HepG2 (cell line): Measurements from ENCODE around the gene TRIM67. TPM values are rescaled to one million over a fixed set of nuclear protein-coding genes. Genes with fewer than 3 reads are reported as not detected.

Experiments used
- ATAC-seq: fragments of 200-7000 bp; cut with Tn5 transposase; 3 replicates; pipeline ENCODE4 v1.9.1; 2020; ENCODE audit warnings: mild to moderate bottlenecking, moderate library complexity
- BruUV-seq: library from RNA; stranded (reverse); fragments of 400-500 nt; replicated peaks from 2 replicates; lab custom pipeline; 2021; lab: Mats Ljungman, UMichigan
- CTCF ChIA-PET: fragments of 300-600 bp; formaldehyde crosslinking; extraction: SDS; loops from one replicate; lab custom pipeline; 2021; ENCODE audit warnings: low total read pairs, inconsistent platforms, low intra/inter-chr PET ratio; lab: Yijun Ruan, JAX
- POLR2A ChIA-PET: fragments of 350-600 bp; sonication (Branson Sonifier 250); formaldehyde crosslinking; loops from one replicate; lab custom pipeline; 2020; ENCODE audit warnings: antibody characterized with exemption, inconsistent platforms; lab: Yijun Ruan, JAX
- DNase-seq: peaks from one replicate; pipeline ENCODE4 v3.0.0-alpha.2; 2015; ENCODE audit warnings: low spot score
- FAIRE-seq: peaks from 3 replicates; lab custom pipeline; 2011; peaks lifted over from hg19 to GRCh38; lab: Jason Lieb, UNC
- H2AFZ ChIP-seq: one replicate; pipeline ENCODE4 v1.6.1; 2011; ENCODE audit warnings: low read length, inconsistent platforms
- H3K27ac ChIP-seq: fragments of 300-600 bp; 3 replicates; pipeline ENCODE4 v1.8.0; 2011; ENCODE audit warnings: mixed run types, mild to moderate bottlenecking, mixed read lengths, low read length, inconsistent platforms; ENCODE audit not compliant: insufficient read depth; ENCODE audit errors: extremely low read length
- H3K27me3 ChIP-seq, 2 experiments: fragments of 200-600 bp in 1 of 2; 2 replicates in 1 of 2; 3 replicates in 1 of 2; pipeline versions ENCODE4 v1.6.0 to v1.8.0; 2011; ENCODE audit warnings: low read length in 2 of 2, mild to moderate bottlenecking in 2 of 2, moderate library complexity in 2 of 2, inconsistent platforms in 1 of 2; ENCODE audit not compliant: insufficient read depth in 2 of 2, control insufficient read depth in 1 of 2
- H3K36me3 ChIP-seq, 2 experiments: fragments of 200-600 bp in 1 of 2; replicated peaks in 1 of 2; 2 replicates in 1 of 2; 3 replicates in 1 of 2; pipeline versions ENCODE4 v1.5.1 to v1.8.0; 2011; ENCODE audit warnings: low read length in 2 of 2, inconsistent platforms in 1 of 2; ENCODE audit not compliant: insufficient read depth in 2 of 2, control insufficient read depth in 1 of 2
- H3K4me1 ChIP-seq: 2 replicates; pipeline ENCODE4 v1.5.1; 2012; ENCODE audit warnings: low read length, inconsistent platforms; ENCODE audit not compliant: insufficient read depth
- H3K4me2 ChIP-seq: 2 replicates; pipeline ENCODE4 v1.6.0; 2011; ENCODE audit warnings: low read depth, low read length, inconsistent platforms
- H3K4me3 ChIP-seq, 3 experiments: fragments of 200-600 bp in 1 of 3; sonication (generic), shearing (Covaris generic) in 1 of 3; replicated peaks in 1 of 3; 2 replicates each; pipeline ENCODE4 v1.5.1; 2011 to 2016; ENCODE audit warnings: low read length in 3 of 3, inconsistent platforms in 2 of 3, low read depth in 2 of 3, mild to moderate bottlenecking in 2 of 3, control low read depth in 1 of 3, mixed read lengths in 1 of 3; ENCODE audit not compliant: insufficient read depth in 1 of 3
- H3K79me2 ChIP-seq: one replicate; pipeline ENCODE4 v1.6.1; 2011; ENCODE audit warnings: low read length, inconsistent platforms; ENCODE audit not compliant: insufficient read depth
- H3K9ac ChIP-seq: 2 replicates; pipeline ENCODE4 v1.6.0; 2011; ENCODE audit warnings: mild to moderate bottlenecking, low read depth, low read length, inconsistent platforms; ENCODE audit not compliant: insufficient read depth
- H3K9me3 ChIP-seq: 2 replicates; pipeline ENCODE4 v1.5.1; 2012; ENCODE audit warnings: mild to moderate bottlenecking, low read length
- H4K20me1 ChIP-seq: 2 replicates; pipeline ENCODE4 v1.6.0; 2011; ENCODE audit warnings: inconsistent platforms, mild to moderate bottlenecking, low read length, moderate library complexity; ENCODE audit not compliant: insufficient read depth
- FOXK1 ChIP-seq: sonication (generic); formaldehyde crosslinking; IDR thresholded peaks from 2 replicates; pipeline ENCODE4 v1.4.0; 2020; ENCODE audit warnings: low read depth, missing genetic modification reagents, borderline replicate concordance
- GABPB1 ChIP-seq: IDR thresholded peaks from 2 replicates; pipeline ENCODE4 v1.6.1; 2016; ENCODE audit warnings: mild to moderate bottlenecking, missing genetic modification reagents, moderate library complexity, missing compliant biosample characterization
- HOXA5 ChIP-seq: sonication (generic); formaldehyde crosslinking; IDR thresholded peaks from 2 replicates; pipeline ENCODE4 v1.4.0; 2020; ENCODE audit warnings: missing genetic modification reagents
- MAFK ChIP-seq, 2 experiments: IDR thresholded peaks in 1 of 2; conservative IDR thresholded peaks in 1 of 2; 2 replicates each; pipeline ENCODE4 v1.6.1; 2011; ENCODE audit warnings: improper control_type of control experiment in 2 of 2, low read length in 2 of 2
- PAWR ChIP-seq: sonication (generic); formaldehyde crosslinking; IDR thresholded peaks from 2 replicates; pipeline ENCODE4 v1.4.0; 2020; ENCODE audit warnings: missing genetic modification reagents, mild to moderate bottlenecking, borderline replicate concordance
- SMARCE1 ChIP-seq: fragments of 450-650 bp; IDR thresholded peaks from 2 replicates; pipeline ENCODE4 v1.6.1; 2017; ENCODE audit warnings: borderline replicate concordance
- SNAPC4 ChIP-seq: sonication (generic); formaldehyde crosslinking; IDR thresholded peaks from 2 replicates; pipeline ENCODE4 v1.4.0; 2020; ENCODE audit warnings: mild to moderate bottlenecking, missing genetic modification reagents
- ZNF737 ChIP-seq: sonication (generic); formaldehyde crosslinking; IDR thresholded peaks from 2 replicates; pipeline ENCODE4 v1.5.0; 2020; ENCODE audit warnings: missing genetic modification reagents, mild to moderate bottlenecking, borderline replicate concordance
- ZNF772 ChIP-seq: sonication (generic); formaldehyde crosslinking; IDR thresholded peaks from 2 replicates; pipeline ENCODE4 v1.5.0; 2020; ENCODE audit warnings: mild to moderate bottlenecking, missing genetic modification reagents
- ZNF788 ChIP-seq: sonication (generic); formaldehyde crosslinking; IDR thresholded peaks from 2 replicates; pipeline ENCODE4 v1.5.0; 2020; ENCODE audit warnings: mild to moderate bottlenecking, missing genetic modification reagents, borderline replicate concordance
- WGBS: methylation state at CpG from one replicate; pipeline ENCODE4 v1.1.6; 2017; ENCODE audit warnings: low lambda C conversion rate; 5-methylcytosine and 5-hydroxymethylcytosine counted together
- in situ Hi-C: cut with HindIII; loops from 2 replicates; pipeline ENCODE4 v1.10.0; 2017; ENCODE audit warnings: low pct_unique_long_range_greater_than_20kb; ENCODE audit not compliant: extremely low pct_ligation_motif_present
- intact Hi-C: fragments of 100-400 bp; cut with micrococcal nuclease; formaldehyde crosslinking; loops from one replicate; pipeline ENCODE4 v1.10.0; 2022; ENCODE audit not compliant: unreplicated experiment
- polyA plus RNA-seq, 8 experiments: library from polyadenylated mRNA; depleted of rRNA in 3 of 8; stranded (reverse) in 7 of 8; unstranded in 1 of 8; fragments of >200 nt; fragmentation: Illumina TruSeq in 4 of 8; extraction: Trizol in 4 of 8; gene quantifications; 2 replicates each; pipeline versions ENCODE4 v1.2.1 to v1.2.3, GENCODE V29; 2011 to 2016; ENCODE audit warnings: low read depth in 4 of 8, missing spikeins in 1 of 8, mixed read lengths in 1 of 8; ENCODE audit not compliant: insufficient read depth in 1 of 8
- total RNA-seq, 5 experiments: library from RNA; depleted of rRNA; stranded (reverse); fragments of >200 nt; fragmentation: Illumina TruSeq; extraction: Trizol; gene quantifications; 2 replicates each; pipeline ENCODE4 v1.2.3, GENCODE V29; 2016; ENCODE audit warnings: low read depth in 1 of 5
- TF ChIP-seq, protein P1 (sequence below): sonication (generic); formaldehyde crosslinking; IDR thresholded peaks from 2 replicates; pipeline ENCODE4 v1.4.0; 2020; ENCODE audit warnings: missing genetic modification reagents, borderline replicate concordance
- TF ChIP-seq, protein P2 (sequence below): sonication (generic); formaldehyde crosslinking; IDR thresholded peaks from 2 replicates; pipeline ENCODE4 v1.5.0; 2020; ENCODE audit warnings: missing genetic modification reagents, mild to moderate bottlenecking, borderline replicate concordance

The TRIM67 gene
- total and polyA plus RNA-seq, 2 of the 13 experiments (the other 11 are each of a cell fraction or from before 2014, with no cell fraction given), result not detected

DNA sequence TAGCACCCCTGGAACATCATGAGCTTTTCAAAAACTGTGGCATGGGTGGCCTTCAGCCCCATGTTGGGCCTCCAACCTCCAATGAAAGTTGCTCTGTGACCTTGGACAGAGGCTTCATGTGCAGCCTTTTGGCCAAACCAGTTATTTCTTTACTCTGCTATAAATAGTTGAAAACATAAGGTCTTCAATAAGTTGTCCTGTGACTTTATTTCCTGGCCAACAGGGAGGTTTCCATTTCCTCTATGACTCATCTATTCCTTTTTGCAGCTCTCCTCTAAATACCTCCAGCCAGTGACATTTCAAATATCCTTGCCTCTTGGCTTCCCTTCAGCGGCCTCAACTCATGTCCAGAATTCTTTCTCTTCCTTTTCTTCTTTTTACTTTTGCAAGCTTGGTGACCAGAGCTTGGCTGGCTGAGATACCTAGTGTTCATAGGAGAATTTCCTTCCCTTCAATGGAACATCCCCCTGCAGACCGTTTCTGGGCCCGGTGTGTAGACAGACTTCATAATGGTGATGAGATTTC is 22.7 kb upstream of the TRIM67 start (continued):
- no peak for TF ChIP-seq FOXK1 (CRISPR knock-in tag)
- no peak for TF ChIP-seq ZNF772 (CRISPR knock-in tag)
- no peak for TF ChIP-seq SNAPC4 (CRISPR knock-in tag)
- TF ChIP-seq HOXA5 (CRISPR knock-in tag), result no peak
- TF ChIP-seq MAFK (conservative IDR thresholded peaks at IDR 0.05 in 1 of 2, IDR thresholded peaks at IDR 0.05 in 1 of 2; ENCODE audit: low read length in 2 of 2), result no peak

- no peak overlapping the region for H2AFZ ChIP-seq
- no peaks in the 10 kb centered on the region for H3K27me3 ChIP-seq
- peak; percentile 16 for DNase-seq
- ChIA-PET POLR2A (no interaction called here), CTCF (no interaction called here)
- whole genome bisulfite sequencing, result 3% methylated on average over 8 of the region's 8 CpGs
- H3K4me2 ChIP-seq, result no peak overlapping the region
- BruUV-seq, result no TSS peak
- in situ Hi-C loops, result no loop called here
- H3K4me1 ChIP-seq, result no peaks in the 10 kb centered on the region
- FAIRE-seq, result no peak
- no peak overlapping the region for H3K9ac ChIP-seq
- no peaks in the 10 kb centered on the region for H3K9me3 ChIP-seq
- no peak overlapping the region for H3K27ac ChIP-seq
- H3K4me3 ChIP-seq, result no peak overlapping the region
- no peaks in the 10 kb centered on the region for H3K79me2 ChIP-seq
- intact Hi-C loops, result no loop called here
- no peaks in the 10 kb centered on the region for H4K20me1 ChIP-seq
- H3K36me3 ChIP-seq, result no peaks in the 10 kb centered on the region
- ATAC-seq, result no peak
- TF ChIP-seq PAWR (no peak), ZNF788 (CRISPR knock-in tag) (no peak), GABPB1 (CRISPR knock-in tag) (no peak), ZNF737 (no peak), SMARCE1 (no peak)
- TF ChIP-seq, protein P1, sequence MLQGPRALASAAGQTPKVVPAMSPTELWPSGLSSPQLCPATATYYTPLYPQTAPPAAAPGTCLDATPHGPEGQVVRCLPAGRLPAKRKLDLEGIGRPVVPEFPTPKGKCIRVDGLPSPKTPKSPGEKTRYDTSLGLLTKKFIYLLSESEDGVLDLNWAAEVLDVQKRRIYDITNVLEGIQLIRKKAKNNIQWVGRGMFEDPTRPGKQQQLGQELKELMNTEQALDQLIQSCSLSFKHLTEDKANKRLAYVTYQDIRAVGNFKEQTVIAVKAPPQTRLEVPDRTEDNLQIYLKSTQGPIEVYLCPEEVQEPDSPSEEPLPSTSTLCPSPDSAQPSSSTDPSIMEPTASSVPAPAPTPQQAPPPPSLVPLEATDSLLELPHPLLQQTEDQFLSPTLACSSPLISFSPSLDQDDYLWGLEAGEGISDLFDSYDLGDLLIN (CRISPR knock-in tag), result no peak
- TF ChIP-seq, protein P2, sequence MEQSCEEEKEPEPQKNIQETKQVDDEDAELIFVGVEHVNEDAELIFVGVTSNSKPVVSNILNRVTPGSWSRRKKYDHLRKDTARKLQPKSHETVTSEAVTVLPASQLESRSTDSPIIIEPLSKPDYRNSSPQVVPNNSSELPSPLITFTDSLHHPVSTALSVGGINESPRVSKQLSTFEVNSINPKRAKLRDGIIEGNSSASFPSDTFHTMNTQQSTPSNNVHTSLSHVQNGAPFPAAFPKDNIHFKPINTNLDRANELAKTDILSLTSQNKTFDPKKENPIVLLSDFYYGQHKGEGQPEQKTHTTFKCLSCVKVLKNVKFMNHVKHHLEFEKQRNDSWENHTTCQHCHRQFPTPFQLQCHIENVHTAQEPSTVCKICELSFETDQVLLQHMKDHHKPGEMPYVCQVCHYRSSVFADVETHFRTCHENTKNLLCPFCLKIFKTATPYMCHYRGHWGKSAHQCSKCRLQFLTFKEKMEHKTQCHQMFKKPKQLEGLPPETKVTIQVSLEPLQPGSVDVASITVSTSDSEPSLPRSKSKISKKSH, result no peak
Measured at GRCh38 chr1:231139659-231140654, 21.9 kb upstream of the TRIM67 start.
